ENCODE results near the gene RYR3. TPM values are rescaled to one million over a fixed set of nuclear protein-coding genes. Genes with fewer than 3 reads are reported as not detected.
A peak's percentile ranks its signal among the peaks of the same experiment; 100 is the strongest.

The RYR3 gene
- total RNA-seq, 1 donor from 2014 or later = 2.0 TPM

DNA sequence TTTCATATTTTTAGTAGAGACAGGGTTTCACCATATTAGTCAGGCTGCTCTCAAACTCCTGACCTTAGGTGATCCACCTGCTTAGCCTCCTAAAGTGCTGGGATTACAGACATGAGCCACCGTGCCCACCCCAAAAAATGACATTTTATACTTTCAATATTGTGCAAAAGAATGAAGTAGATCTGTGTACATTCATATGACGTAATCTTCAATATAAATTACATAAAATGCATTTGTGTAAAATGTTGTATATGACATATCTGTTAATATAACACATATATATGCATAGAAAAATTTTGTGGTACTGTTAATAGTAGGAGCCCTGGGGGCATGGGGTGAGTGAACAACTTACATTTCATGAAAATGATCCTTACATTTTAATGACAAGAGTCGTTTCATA is 71.7 kb downstream of the RYR3 start:
- DNase-seq (ENCODE audit: low spot score) = no peak

DNA sequence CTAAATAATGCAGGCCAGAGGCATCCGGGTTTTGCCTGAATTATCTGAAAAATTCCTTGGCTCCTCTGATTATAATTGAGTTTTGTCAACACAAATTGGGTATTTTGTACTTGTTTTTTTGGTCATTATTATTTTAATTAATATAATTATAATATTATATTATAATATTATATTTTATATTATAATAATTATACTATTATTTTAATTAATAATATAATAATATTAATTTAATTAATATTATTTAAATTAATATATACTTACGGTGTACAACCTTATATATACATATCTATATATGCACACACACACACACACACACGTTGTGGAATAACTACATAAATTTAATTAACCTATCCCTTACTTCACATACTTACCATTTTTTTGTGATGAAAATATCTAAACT is 73.5 kb downstream of the RYR3 start:
- no peak for DNase-seq (ENCODE audit: low spot score)

DNA sequence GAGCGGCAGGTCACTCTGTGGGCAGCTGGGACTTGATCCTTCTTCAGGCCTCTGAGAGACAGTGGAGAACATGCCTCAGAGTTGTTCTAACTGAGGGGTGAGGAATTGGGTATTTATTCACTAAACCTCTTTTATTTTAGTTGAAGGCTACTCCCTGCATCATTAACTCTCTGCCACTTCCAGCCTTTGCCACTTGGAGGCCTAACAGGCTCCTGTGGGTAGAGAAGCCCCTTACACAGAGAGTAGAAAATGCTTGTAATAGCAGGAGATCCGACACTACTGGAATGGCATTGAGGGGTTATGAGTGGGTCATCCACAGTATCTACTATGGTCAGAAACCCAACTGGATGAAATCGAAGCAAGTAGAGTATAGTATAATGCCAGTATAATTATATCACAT is 81.7 kb downstream of the RYR3 start:
- DNase-seq (ENCODE audit: low spot score) = no peak

DNA sequence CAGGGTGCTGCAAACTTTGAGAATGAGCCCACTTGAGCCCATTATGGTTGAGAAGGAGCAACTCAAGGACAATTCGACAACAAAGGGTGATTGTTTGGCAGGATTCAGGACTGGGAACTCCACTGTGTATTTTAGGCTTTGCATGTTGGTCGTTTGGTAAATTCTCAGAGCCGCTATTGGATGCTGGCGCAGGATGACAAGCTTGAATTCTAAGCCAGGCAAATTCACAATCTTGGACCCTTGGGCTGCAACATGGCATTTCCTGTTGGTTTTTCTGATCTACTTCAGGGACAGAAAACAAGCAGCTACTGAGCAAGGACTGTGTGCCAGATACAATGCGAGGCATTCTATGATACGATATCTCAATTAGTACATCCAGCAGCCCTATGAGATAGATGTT is 82.8 kb downstream of the RYR3 start:
- no peak for DNase-seq (ENCODE audit: low spot score)

DNA sequence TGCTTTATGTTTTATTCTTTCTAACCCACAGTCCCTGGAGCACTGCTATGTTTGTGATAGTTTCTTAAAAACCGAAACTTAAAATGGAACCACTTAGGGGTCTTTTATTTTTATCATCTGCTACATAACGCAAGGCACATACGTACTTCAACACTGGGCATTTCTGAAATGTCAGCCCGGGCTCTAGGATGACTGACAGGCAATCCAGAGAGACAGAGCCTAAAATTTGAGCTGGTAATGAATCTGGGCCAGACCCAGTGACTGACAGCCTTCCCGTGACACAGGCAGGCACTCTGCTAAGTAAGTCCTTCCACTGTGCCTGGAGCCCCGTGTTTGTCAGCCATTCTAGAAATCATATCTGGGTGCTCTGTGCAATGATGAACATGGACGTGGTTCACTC is 84.6 kb downstream of the RYR3 start:
- DNase-seq (ENCODE audit: low spot score) = no peak

DNA sequence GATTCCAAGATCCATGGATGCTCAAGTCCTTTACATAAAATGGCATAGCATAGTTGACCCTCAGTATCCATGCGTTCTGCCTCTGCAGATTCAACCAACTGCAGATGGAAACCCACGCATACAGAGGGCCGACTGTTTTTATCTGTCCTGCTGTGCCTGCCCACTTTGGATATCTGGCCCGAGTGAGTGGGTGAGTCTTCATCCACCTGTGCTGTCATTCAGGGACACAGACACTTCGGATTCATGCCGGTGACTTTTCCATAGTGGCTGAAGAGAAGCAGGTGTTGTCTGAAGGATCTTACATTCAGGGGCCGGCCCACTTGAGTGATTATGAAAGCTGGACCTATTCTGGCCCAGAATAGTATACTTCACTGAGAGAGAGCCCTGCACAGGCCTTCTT is 85.1 kb downstream of the RYR3 start:
- no peak for DNase-seq (ENCODE audit: low spot score)

DNA sequence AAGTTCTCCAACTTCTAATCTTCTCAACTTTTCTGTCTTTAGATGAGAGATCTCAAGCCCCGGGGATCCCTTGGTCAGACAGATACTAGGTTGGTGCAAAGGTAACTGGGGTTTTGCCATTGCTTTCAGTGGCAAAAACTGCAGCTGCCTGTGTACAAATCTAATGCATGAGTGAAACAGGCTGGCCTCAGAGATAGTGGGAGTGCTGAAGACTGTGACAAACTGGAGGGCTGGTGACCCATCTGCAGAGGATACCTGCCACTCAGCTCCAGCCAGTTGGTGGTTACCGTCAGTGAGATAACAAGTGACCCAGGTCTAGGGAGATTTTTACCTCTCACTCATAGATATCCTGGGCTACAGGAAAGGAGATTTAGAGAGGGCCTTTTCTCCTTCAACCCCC is 85.7 kb downstream of the RYR3 start:
- DNase-seq (ENCODE audit: low spot score) = no peak

DNA sequence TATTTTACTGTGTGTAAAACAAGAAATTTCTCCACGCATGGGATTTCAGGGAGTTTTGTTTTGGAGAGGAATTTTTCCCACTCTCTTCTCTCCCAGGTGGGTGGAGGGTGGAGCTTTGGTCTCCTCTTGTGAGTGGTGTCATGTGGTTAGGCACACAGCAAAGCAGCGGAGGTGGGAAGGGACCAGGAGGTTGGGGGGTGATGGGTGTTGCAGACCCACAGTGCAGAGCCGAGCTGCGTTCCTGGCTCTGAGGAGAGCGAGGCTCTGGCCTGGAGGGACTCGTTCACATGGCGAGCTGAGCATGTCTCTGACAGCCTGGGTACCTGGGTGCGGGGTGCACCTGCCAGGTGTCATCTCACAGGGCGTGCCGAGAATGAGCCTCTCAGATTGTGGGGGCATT is 87.8 kb downstream of the RYR3 start:
- DNase-seq (ENCODE audit: low spot score) = no peak

DNA sequence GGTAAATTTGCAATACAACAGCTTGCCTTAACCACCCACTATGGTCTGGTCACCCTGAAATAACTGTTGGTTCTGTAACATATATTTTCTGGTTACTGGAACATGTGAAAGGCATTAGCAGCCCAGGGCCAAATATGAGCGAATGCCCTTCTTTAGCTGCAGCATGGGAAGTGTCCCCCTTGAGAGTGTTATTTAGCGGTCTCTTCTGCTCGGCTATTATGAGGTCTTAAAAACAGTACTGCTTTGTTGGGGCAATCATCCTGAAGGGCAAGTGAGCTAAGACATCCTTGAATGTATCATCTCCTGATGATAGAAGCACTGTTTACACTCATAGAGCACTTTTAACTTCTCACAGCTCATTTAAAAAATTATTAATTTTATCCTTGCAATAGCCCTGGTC is 90.2 kb downstream of the RYR3 start:
- DNase-seq (ENCODE audit: low spot score) = no peak

DNA sequence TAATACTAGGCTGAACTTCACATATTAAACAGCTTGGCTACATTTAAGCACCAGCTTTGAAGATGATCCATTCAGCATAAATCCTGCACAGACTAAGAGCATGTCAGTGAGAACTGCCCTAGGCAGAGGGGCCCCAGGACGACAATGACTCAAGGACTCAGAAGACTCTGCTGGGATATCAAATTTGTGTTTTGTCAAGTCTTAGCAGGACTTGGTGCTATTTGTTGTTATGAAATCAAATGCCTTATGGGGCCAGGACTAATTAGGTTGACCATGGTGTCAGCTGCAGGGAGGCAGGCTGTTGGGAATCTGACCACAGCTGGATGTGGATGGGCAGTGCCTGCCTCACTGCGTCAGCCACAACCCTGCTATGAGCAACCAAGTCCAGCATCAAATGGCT is 91.8 kb downstream of the RYR3 start:
- DNase-seq (ENCODE audit: low spot score) = no peak

DNA sequence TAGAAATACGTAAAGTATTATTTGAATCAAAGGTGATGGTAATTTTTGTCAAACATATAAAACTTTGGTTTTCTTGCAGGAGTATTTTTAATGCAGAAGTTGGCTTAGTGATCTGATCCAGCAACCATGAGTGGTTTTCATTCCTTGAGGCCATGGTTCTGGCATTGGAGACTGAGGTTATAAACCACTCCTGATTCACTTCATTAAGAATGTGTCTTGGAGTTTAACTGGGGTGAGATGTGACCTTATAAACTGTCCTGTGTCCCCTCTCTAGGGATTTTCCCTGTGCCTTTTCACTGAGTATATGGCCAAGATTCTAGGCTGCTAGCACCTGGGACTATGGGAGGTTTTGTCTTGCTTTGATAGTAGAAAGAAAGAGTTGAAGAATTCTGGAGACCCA is 94.3 kb downstream of the RYR3 start:
- no peak for DNase-seq (ENCODE audit: low spot score)

DNA sequence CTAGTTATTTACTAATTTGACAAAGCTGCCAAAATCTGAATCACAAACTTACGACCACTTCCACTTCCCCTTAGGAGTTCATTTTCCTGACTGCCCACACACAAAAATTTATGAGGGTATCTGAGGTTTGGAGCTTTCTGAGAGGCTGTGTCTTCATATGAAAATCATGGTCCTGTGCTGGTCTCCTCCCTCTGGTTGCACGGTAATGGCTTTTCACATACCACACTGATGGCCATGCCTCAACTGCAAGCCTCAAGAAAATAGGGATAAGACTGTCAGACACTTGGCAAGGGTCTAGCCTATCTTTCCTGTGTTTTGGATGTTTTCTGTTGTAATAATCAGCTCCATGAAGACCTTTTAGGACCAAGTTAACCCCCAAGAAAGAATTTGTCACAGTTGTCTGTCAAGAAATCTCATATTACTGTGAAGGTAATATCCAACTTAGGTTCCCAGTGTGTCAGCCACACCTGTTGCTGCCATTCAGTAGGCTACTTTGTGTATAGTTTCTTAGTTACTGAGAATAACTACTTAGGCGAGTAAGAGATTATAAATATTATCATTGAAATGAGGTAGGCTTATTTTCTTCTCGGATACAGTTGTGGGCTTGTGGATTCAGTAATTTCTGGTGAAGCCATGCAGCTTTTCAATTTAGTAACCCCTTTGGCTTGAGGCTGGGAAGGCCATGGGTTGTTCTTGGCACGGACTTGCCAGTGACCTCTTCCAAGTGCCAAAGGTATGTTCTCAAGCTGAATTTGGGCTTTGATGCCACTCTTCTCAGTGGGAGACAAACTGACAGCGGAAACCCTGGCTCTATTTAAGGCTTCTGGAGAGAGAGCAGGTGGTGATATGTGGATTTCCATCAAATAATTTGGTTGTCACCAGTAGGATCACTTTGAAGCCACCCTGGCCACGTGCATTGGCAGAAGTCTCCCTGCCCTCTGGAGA is 101.1 kb downstream of the RYR3 start:
- DNase-seq (ENCODE audit: low spot score) = no peak

DNA sequence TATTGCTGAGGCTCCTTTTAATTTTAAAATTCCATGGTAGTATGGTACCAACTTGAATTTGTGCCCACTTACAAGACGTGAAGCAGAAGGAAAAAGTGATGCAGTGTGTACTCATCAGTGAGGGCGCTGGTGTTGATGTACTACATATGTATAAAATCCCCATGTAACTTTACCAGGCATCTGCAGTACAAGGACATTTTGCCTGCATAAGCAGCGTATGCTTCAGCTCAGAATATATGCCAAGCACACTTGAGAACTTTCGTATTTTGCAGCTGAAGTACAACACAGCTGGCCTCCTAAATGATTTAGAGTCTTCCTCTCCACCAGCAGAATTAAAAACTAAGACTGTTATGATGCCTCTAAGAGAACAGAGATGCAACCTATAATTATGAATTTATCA is 108.9 kb downstream of the RYR3 start:
- DNase-seq (ENCODE audit: low spot score) = no peak

DNA sequence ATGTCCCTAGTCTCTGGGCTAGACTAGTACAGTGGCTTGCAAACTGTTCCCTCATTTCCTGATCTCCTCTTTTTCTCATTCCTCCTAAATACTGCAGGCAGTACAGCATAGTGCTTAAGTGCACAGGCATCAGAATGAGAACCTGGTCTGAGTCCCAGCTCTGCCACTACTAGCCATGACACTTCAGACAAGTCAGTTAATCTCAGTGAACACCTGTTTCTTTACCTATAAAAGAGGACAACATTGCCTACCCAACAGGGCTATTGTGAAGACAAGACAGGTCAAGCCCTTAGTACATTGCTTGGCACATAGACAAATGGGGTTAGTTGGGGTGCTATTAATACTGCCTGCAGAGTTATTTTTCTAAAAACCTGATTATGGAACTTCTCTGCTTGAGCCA is 113.3 kb downstream of the RYR3 start:
- no peak for DNase-seq (ENCODE audit: low spot score)

DNA sequence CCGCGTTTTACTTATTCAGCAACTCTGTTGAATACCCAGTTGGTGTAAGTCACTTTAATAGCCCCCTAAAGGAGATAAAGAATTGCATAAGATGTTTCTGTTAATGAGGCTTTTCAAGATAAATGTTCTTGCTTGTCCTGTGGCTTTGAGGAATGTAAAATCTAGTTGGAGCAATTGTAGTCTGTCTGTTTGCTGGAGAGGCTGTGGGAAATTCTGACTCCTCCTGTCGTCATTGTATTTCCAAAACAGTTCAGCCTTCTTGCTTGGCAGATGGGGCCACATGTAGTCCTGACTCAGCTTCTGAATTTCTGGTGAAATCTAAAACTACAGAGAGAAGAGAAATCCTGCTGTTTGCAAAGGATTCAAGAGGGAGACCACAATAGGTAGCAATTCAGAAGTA is 114.4 kb downstream of the RYR3 start:
- DNase-seq (ENCODE audit: low spot score) = no peak

DNA sequence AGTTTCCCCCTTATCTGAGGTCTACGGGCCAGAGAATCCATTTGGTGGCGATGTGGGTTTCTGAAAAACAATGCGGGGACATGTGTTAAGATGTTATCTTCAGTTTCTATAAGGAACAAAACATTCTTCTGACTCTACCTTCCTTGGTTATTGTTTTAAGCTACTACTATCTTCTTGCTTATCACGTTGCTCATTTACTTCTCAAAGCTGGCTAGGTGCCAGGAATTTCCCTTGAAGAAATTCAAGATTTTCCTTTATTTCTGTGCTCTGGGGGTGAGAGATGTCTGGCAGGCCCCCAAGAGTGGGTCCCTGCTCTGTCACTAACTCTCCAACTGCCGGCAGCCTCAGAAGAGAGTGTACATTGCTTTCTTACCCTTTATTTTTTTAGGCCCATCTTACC is 119.8 kb downstream of the RYR3 start:
- no peak for DNase-seq (ENCODE audit: low spot score)

DNA sequence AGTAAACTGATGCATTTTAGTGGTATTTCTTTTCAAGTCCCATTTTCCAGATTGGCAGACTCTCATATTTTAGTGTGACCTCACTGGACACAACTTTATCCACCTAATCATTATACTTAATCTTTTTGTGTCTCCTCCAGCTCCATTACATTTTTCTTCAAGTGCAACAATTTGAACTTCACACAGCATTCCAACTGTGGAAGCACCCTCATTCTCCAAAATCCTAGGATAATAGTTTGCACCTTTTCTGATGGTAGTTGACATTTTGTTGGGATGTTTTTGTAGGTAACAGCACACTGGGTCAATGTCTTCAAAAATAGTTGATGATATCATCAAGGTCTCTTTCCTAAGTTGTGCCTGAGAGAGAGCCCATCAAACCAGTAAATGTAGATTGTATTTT is 123.1 kb downstream of the RYR3 start:
- DNase-seq (ENCODE audit: low spot score) = no peak

DNA sequence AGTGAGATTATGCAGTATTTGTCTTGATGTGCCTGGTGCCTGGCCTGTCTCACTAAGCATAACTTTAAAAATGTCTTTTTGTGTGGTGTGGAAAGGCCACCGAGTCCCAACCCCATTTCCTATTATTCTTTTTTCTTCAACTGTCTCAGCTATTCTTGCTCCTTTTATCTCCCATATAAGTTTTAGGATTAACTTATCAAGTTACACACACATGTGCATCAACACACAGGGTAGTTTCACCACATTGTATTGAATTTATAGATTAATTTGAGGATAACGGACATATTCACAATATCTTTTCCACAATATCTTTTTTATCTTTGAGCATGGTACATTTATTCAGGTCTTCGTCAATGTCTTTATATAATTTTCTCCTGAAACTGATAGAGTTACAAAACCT is 127.6 kb downstream of the RYR3 start:
- DNase-seq (ENCODE audit: low spot score) = no peak

DNA sequence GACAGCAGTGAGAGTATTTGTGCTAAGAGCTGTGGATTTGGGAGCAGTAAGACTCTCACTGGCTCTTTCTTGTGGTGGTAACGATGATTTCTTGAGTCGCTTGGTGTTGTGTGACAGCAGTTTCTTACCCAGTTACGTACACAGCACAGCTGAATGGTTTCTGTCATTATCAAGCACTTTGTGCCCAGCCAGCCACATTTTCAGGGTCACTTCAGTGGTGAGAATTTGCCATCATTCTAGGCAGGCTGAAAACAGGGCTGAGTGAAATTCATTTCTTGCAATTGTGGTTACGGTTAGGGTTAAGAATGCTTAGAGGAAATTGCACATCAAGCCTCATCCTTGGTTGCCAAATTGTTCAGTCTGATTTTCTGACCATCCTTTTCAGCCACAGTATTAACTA is 130.1 kb downstream of the RYR3 start:
- DNase-seq (ENCODE audit: low spot score) = no peak

DNA sequence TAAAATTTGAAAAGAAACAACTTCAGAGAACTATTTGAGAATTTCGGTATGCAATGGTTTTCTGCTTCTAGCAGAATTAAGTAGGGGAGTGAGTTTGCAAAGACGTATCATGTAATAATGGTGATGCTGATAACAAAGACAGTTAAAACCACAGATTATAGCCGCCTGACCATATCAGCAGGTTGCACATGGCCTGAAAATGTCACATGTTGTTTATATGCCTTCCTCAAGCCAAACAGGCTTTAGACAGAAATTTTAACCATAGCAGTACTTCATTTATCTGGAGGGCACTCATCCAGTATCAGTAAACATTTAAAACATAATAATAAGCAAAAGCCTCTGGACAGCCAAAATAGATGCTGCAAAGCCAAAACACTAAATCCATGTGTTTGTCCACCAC is 131.7 kb downstream of the RYR3 start:
- DNase-seq (ENCODE audit: low spot score) = no peak

DNA sequence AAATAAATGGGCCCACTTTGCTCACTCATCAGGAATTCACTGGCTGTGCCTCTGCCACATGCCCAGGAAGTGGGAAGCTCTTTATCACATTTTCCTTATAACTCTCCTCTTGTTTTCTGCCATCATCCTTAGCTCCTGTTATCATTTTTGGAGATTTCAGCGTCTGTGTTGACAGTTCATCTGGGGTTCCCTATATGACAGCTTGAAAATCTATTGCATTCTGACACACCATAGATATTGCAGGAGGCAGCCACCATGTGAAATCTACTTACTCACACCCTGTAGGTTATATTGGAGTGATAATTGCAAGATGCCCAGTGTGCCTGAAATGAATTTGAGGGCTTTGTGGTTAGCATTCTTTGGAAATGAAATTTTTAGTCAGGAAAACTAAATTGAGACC is 132.9 kb downstream of the RYR3 start:
- DNase-seq (ENCODE audit: low spot score) = no peak

DNA sequence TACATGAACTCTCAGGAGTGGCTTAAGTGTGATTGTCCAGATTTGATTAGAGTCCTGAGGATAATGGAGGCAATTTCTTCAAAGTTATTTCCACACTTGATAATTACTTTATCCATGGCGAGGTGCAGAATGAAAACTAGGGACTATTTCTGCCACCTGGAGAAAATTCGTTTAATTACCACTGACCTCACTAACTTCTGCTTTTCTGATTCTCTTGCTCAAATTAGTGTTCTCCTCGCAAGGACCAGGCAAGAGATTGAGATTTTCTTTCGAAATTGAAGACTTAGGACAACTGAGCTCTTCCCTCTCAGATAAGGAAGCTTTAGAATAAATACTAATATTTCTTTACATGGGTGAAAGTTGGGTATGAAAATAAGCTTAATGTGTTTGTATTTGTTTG is 135.2 kb downstream of the RYR3 start:
- DNase-seq (ENCODE audit: low spot score) = no peak

DNA sequence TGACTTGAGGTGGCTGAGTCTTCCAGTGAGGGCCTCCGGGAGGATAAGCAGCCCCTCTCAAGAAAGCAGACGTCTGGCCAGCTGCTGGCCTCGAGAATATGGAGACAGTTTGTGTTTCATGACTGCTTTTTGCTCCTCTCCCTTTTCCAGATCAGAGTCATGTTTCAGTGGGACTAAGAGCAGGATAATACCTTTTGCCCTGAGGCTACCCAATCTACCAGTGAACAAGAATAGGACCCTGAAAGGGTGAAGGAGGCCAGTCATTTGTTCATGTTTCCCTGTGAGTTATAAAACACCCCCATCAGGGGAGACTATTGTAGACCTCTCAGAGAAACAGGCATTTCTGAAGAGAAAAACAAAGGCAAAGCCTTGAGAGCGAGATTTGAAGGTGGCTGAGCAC is 137.4 kb downstream of the RYR3 start:
- no peak for DNase-seq (ENCODE audit: low spot score)

DNA sequence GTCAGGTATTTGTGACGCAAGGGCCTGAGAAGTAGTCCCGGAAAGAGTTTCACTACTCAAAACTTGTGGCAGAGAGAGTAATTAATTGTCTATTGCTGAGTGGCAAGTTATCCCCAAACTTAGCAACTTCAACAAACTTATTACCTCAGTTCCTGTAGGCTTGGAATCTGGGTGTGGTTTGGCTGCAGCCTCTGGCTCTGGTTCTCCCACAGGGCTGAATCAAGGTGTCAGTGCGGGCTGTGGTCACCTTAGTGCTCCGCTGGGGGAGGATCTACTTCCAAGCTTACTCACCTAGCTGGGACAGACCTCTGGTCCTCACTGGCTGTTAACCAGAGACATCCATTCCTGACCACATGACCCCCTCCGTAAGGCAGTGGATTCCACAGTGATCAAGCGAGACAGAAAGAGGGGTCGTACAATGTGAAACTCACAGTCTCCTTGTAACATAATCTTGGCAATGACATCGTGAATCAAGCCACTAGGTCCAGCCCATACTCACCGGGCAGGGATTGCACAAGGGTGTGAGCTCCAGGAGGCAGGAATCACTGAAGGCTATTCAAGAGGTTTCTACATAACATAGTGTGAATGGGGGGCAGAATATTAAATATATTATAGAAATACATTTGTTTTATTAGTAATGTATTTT is 138.3 kb downstream of the RYR3 start:
- DNase-seq (ENCODE audit: low spot score) = peak; percentile 24
